ENCODE measurements around the gene SRP14.

- TF ChIP-seq CTCF (conservative IDR thresholded peaks at IDR 0.05; ENCODE audit: low read depth, low read length) (no peak), EZH2 (IDR thresholded peaks at IDR 0.05; ENCODE audit: borderline replicate concordance, low read depth, low read length, poor library complexity, severe bottlenecking) (no peak)
Observed at GRCh38 chr15:40038275-40038637, 725 bp downstream of the SRP14 start.

All from A673 (cell line).